WTC11 (cell line): ENCODE measurements around the gene ADAMTS9.

Source experiments
- CREB1 ChIP-seq: sonication (generic); formaldehyde crosslinking; IDR thresholded peaks from 2 replicates; pipeline ENCODE4 v1.8.0; 2023; ENCODE audit warnings: mild to moderate bottlenecking, missing genetic modification reagents
- CREM ChIP-seq: sonication (generic); formaldehyde crosslinking; IDR thresholded peaks from 2 replicates; pipeline ENCODE4 v1.8.1; 2022; ENCODE audit warnings: mild to moderate bottlenecking, missing genetic modification reagents, moderate library complexity
- CTCF ChIP-seq: fragments of 200-600 bp; IDR thresholded peaks from 2 replicates; pipeline ENCODE4 v1.8.0; 2022; ENCODE audit warnings: antibody characterized with exemption
- ELF4 ChIP-seq: sonication (generic); formaldehyde crosslinking; IDR thresholded peaks from 2 replicates; pipeline ENCODE4 v1.8.1; 2022; ENCODE audit warnings: low read depth, mild to moderate bottlenecking, moderate library complexity, missing genetic modification reagents
- SMAD3 ChIP-seq: sonication (generic); formaldehyde crosslinking; IDR thresholded peaks from 2 replicates; pipeline ENCODE4 v1.8.0; 2022; ENCODE audit warnings: missing genetic modification reagents, mild to moderate bottlenecking, borderline replicate concordance
- SP1 ChIP-seq: sonication (generic); formaldehyde crosslinking; conservative IDR thresholded peaks from 2 replicates; pipeline ENCODE4 v1.8.1; 2022; ENCODE audit warnings: missing genetic modification reagents
- TEAD4 ChIP-seq: sonication (generic); formaldehyde crosslinking; IDR thresholded peaks from 2 replicates; pipeline ENCODE4 v1.8.0; 2022; ENCODE audit warnings: mild to moderate bottlenecking, missing genetic modification reagents
- ZNF138 ChIP-seq: sonication (generic); formaldehyde crosslinking; conservative IDR thresholded peaks from 2 replicates; pipeline ENCODE4 v1.8.1; 2022; ENCODE audit warnings: mild to moderate bottlenecking, moderate library complexity, missing genetic modification reagents
- ZNF263 ChIP-seq: sonication (generic); formaldehyde crosslinking; IDR thresholded peaks from 2 replicates; pipeline ENCODE4 v1.8.1; 2022; ENCODE audit warnings: low read depth, mild to moderate bottlenecking, moderate library complexity, missing genetic modification reagents
- TF ChIP-seq, protein P1 (sequence below): sonication (generic); formaldehyde crosslinking; conservative IDR thresholded peaks from 2 replicates; pipeline ENCODE4 v1.8.1; 2022; ENCODE audit warnings: mild to moderate bottlenecking, missing genetic modification reagents
- TF ChIP-seq, protein P2 (sequence below): sonication (generic); formaldehyde crosslinking; conservative IDR thresholded peaks from 2 replicates; pipeline ENCODE4 v1.8.1; 2023; ENCODE audit warnings: mild to moderate bottlenecking, low read depth, missing genetic modification reagents, moderate library complexity

DNA sequence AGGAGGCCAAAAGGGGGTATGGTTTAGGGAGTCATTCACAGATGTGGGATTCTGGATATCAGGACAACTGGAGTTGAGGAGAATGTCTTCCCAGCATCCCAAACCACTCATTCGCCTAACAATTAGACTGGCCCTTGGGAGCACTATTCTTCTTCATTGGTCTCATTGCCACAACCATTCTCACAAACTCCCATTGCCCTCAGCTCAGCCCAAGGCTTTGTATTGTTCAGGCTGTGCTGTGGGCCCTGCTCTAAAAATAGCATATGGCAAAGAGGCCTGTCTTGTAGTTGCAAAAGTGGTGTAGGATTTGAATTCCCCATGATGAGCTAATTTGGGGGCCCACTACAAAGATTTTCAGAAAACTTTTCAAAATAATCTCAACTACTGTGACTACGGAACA, 6.3 kb upstream of the ADAMTS9 start:
- no peak for TF ChIP-seq ELF4 (CRISPR knock-in tag)
- TF ChIP-seq SMAD3 (CRISPR knock-in tag), result no peak
- no peak for TF ChIP-seq SP1
- TF ChIP-seq CTCF, result no peak
- no peak for TF ChIP-seq TEAD4 (CRISPR knock-in tag)
- no peak for TF ChIP-seq CREB1 (CRISPR knock-in tag)
- no peak for TF ChIP-seq ZNF138 (CRISPR knock-in tag)
- TF ChIP-seq, protein P1, sequence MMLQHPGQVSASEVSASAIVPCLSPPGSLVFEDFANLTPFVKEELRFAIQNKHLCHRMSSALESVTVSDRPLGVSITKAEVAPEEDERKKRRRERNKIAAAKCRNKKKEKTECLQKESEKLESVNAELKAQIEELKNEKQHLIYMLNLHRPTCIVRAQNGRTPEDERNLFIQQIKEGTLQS, result no peak
- TF ChIP-seq ZNF263 (CRISPR knock-in tag), result no peak
- no peak for TF ChIP-seq CREM (CRISPR knock-in tag)
- TF ChIP-seq, protein P2, sequence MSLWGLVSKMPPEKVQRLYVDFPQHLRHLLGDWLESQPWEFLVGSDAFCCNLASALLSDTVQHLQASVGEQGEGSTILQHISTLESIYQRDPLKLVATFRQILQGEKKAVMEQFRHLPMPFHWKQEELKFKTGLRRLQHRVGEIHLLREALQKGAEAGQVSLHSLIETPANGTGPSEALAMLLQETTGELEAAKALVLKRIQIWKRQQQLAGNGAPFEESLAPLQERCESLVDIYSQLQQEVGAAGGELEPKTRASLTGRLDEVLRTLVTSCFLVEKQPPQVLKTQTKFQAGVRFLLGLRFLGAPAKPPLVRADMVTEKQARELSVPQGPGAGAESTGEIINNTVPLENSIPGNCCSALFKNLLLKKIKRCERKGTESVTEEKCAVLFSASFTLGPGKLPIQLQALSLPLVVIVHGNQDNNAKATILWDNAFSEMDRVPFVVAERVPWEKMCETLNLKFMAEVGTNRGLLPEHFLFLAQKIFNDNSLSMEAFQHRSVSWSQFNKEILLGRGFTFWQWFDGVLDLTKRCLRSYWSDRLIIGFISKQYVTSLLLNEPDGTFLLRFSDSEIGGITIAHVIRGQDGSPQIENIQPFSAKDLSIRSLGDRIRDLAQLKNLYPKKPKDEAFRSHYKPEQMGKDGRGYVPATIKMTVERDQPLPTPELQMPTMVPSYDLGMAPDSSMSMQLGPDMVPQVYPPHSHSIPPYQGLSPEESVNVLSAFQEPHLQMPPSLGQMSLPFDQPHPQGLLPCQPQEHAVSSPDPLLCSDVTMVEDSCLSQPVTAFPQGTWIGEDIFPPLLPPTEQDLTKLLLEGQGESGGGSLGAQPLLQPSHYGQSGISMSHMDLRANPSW (CRISPR knock-in tag), result no peak
